ENCODE results near the gene KCNH2. TPM values are rescaled to one million over a fixed set of nuclear protein-coding genes. Genes with fewer than 3 reads are reported as not detected.

KCNH2 gene
- polyA plus RNA-seq, 3 donors = not detected

GRCh38 chr7:150902078-150903033, 75.8 kb downstream of the KCNH2 start:
- no peaks in the 10 kb centered on the region for H3K36me3 Mint-ChIP-seq
- H3K9me3 ChIP-seq (replicated peaks in 1 of 2; ENCODE audit: control insufficient read depth in 1 of 2, insufficient read depth in 1 of 2, low read length in 2 of 2) = no peaks in the 10 kb centered on the region
- H3K27me3 ChIP-seq (ENCODE audit: control insufficient read depth in 2 of 2, insufficient read depth in 2 of 2, low read length in 2 of 2) = peaks cover 7 to 48% of the 10 kb centered on the region in 2 donors
- H3K4me1 ChIP-seq (ENCODE audit: control insufficient read depth in 1 of 2, insufficient read depth in 2 of 2, low read length in 2 of 2) = peaks cover 0 to 6% of the 10 kb centered on the region in 2 donors
- H3K27ac ChIP-seq (ENCODE audit: low read depth in 1 of 2, low read length in 2 of 2) = no peak overlapping the region
- WGBS (ENCODE audit: insufficient coverage) = 89% methylated on average over 13 of the region's 14 CpGs
- intact Hi-C loops (cut with micrococcal nuclease) = no loop called here
- no peaks in the 10 kb centered on the region for H4K20me1 ChIP-seq (ENCODE audit: insufficient read depth, low read length)
- H3K27ac Mint-ChIP-seq = no peak overlapping the region
- no peak for TF ChIP-seq CTCF (IDR thresholded peaks at IDR 0.05)
- no peak overlapping the region for H3K9ac ChIP-seq (ENCODE audit: insufficient read depth, low read length, poor library complexity, severe bottlenecking)
- peaks cover 50 to 73% (median 63%) of the 10 kb centered on the region in 3 donors for H3K27me3 Mint-ChIP-seq (ENCODE audit: low read depth in 3 of 3)
- H3K36me3 ChIP-seq (replicated peaks in 1 of 2; ENCODE audit: control insufficient read depth in 1 of 2, insufficient read depth in 2 of 2, low read length in 2 of 2) = no peaks in the 10 kb centered on the region
- no peak overlapping the region for H3K4me2 ChIP-seq (replicated peaks; ENCODE audit: extremely low read depth, low read length, poor library complexity, severe bottlenecking)
- H3K4me3 ChIP-seq (replicated peaks in 1 of 3; ENCODE audit: low read depth in 2 of 3, low read length in 3 of 3) = no peak overlapping the region
- peak overlapping the region in 1 of 2 donors; percentile 51 for H3K4me3 Mint-ChIP-seq
- peaks cover 10% of the 10 kb centered on the region for H3K4me1 Mint-ChIP-seq
- no peaks in the 10 kb centered on the region for H3K79me2 ChIP-seq (ENCODE audit: insufficient read depth, low read length)
- no peak for DNase-seq
- peaks cover 0 to 4% (median 0%) of the 10 kb centered on the region in 7 donors for H3K9me3 Mint-ChIP-seq
- H2AFZ ChIP-seq (ENCODE audit: insufficient read depth, low read depth, low read length, poor library complexity, severe bottlenecking) = no peak overlapping the region

- Histone ChIP-seq H2AFZ (ENCODE audit: insufficient read depth, low read depth, low read length, poor library complexity, severe bottlenecking) (no peak overlapping the region), H3K4me1 (ENCODE audit: control insufficient read depth in 1 of 2, insufficient read depth in 2 of 2, low read length in 2 of 2) (peaks cover 0 to 6% of the 10 kb centered on the region in 2 donors), H3K9ac (ENCODE audit: insufficient read depth, low read length, poor library complexity, severe bottlenecking) (no peak overlapping the region), H3K79me2 (ENCODE audit: insufficient read depth, low read length) (no peaks in the 10 kb centered on the region), H4K20me1 (ENCODE audit: insufficient read depth, low read length) (no peaks in the 10 kb centered on the region), H3K9me3 (replicated peaks in 1 of 2; ENCODE audit: control insufficient read depth in 1 of 2, insufficient read depth in 1 of 2, low read length in 2 of 2) (no peaks in the 10 kb centered on the region), H3K27me3 (ENCODE audit: control insufficient read depth in 2 of 2, insufficient read depth in 2 of 2, low read length in 2 of 2) (peaks cover 7 to 52% of the 10 kb centered on the region in 2 donors), H3K4me2 (replicated peaks; ENCODE audit: extremely low read depth, low read length, poor library complexity, severe bottlenecking) (no peak overlapping the region), H3K36me3 (replicated peaks in 1 of 2; ENCODE audit: control insufficient read depth in 1 of 2, insufficient read depth in 2 of 2, low read length in 2 of 2) (no peaks in the 10 kb centered on the region), H3K27ac (ENCODE audit: low read depth in 1 of 2, low read length in 2 of 2) (no peak overlapping the region), H3K4me3 (replicated peaks in 1 of 3; ENCODE audit: low read depth in 2 of 3, low read length in 3 of 3) (no peak overlapping the region)
- intact Hi-C loops (cut with micrococcal nuclease) = no loop called here
- Mint-ChIP-seq H3K9me3 (peaks cover 0 to 4% (median 0%) of the 10 kb centered on the region in 7 donors), H3K4me3 (no peak overlapping the region), H3K36me3 (no peaks in the 10 kb centered on the region), H3K27me3 (ENCODE audit: low read depth in 3 of 3) (peaks cover 53 to 78% (median 68%) of the 10 kb centered on the region in 3 donors), H3K4me1 (peaks cover 10% of the 10 kb centered on the region), H3K27ac (peak overlapping the region in 1 of 7 donors; percentile 33)
- TF ChIP-seq CTCF (IDR thresholded peaks at IDR 0.05) = no peak
- DNase-seq = no peak
- WGBS (ENCODE audit: insufficient coverage) = 45% methylated on average over 8 of the region's 15 CpGs
These were observed 76.7 kb downstream of the KCNH2 start for GRCh38 chr7:150901160-150902035.
